Right lobe of liver (tissue), 6 donors: Measurements from ENCODE around the gene GHR. TPM values are rescaled to one million over a fixed set of nuclear protein-coding genes. Genes with fewer than 3 reads are reported as not detected.
A peak's percentile ranks its signal among the peaks of the same experiment; 100 is the strongest.

Source experiments
- ATAC-seq, 4 donors: fragments of 200-7000 bp; cut with Tn5 transposase; one replicate each; pipeline ENCODE4 v1.9.1; 2020; ENCODE audit warnings: mild to moderate bottlenecking in 4 of 4, moderate library complexity in 4 of 4
- DNase-seq, 3 donors: peaks; one replicate each; pipeline ENCODE4 v3.0.0-alpha.2; 2020
- H3K27ac ChIP-seq, 3 donors: fragments of 200-600 bp; one replicate each; pipeline ENCODE4 v1.8.0; 2022
- H3K27me3 ChIP-seq, 2 donors: fragments of 200-600 bp; one replicate each; pipeline ENCODE4 v1.8.0; 2022
- H3K36me3 ChIP-seq, 4 donors: fragments of 200-600 bp; sonication (generic) in 1 of 4; one replicate each; pipeline versions ENCODE4 v1.5.1 to v1.8.0; 2017 to 2022; ENCODE audit warnings: control low read depth in 1 of 4
- H3K4me1 ChIP-seq, 4 donors: fragments of 200-600 bp; sonication (generic) in 1 of 4; one replicate each; pipeline versions ENCODE4 v1.5.1 to v1.8.0; 2017 to 2022; ENCODE audit warnings: control low read depth in 1 of 4
- H3K4me3 ChIP-seq, 3 donors: fragments of 200-600 bp; one replicate each; pipeline ENCODE4 v1.8.0; 2022
- H3K9me3 ChIP-seq, 4 donors: fragments of 200-600 bp; sonication (generic) in 1 of 4; one replicate each; pipeline versions ENCODE4 v1.5.1 to v1.8.0; 2017 to 2022; ENCODE audit warnings: control low read depth in 1 of 4
- CTCF ChIP-seq, 4 donors: fragments of 200-600 bp in 3 of 4; fragments of 450-650 bp in 1 of 4; IDR thresholded peaks; one replicate each; pipeline versions ENCODE4 v1.5.1 to v1.8.0; 2016 to 2022; ENCODE audit warnings: antibody characterized with exemption in 4 of 4, mild to moderate bottlenecking in 2 of 4
- POLR2A ChIP-seq: fragments of 450-650 bp; IDR thresholded peaks from one replicate; pipeline ENCODE4 v1.6.1; 2017; ENCODE audit warnings: antibody characterized with exemption, mild to moderate bottlenecking
- WGBS: methylation state at CpG from one replicate; pipeline ENCODE4 v1.1.6; 2018; ENCODE audit warnings: low coverage, low lambda C conversion rate; ENCODE audit not compliant: insufficient coverage; ENCODE audit errors: missing lambda C conversion rate; 5-methylcytosine and 5-hydroxymethylcytosine counted together
- intact Hi-C, 2 donors: fragments of 100-400 bp; cut with DNase I; formaldehyde crosslinking; loops; one replicate each; pipeline versions ENCODE4 v1.11.2 to v1.14.1; 2022
- total RNA-seq, 6 experiments: library from RNA; depleted of rRNA in 2 of 6; stranded (reverse); fragments of >200 nt in 2 of 6; fragmentation: NEBNext Ultra II Directional in 3 of 6; extraction: Animal tissue kit (Norgen Biotek cat#: 25700) in 3 of 6; gene quantifications; one replicate each; pipeline versions ENCODE4 v1.1.0 to v1.2.4, GENCODE V29; 2016 to 2023
- donor health status: DM: no; HTN: yes; CAD: no.
- donor health status: DM: no; HTN: no; CAD: no.
- donor health status: DM: no; HTN: no; CAD: no.
- donor health status: DM: no; HTN: yes; CAD: no.
- donor health status: DM: no; HTN: yes; CAD: no.

The GHR gene
- total RNA-seq, 6 experiments from 2014 or later = 25.9 to 90.7 (median 71.9) TPM

GRCh38 chr5:42436051-42436450 lies 12.8 kb downstream of the GHR start:
- H3K36me3 ChIP-seq = no peaks in the 10 kb centered on the region
- H3K27me3 ChIP-seq = no peaks in the 10 kb centered on the region
- H3K27ac ChIP-seq = no peak overlapping the region
- no peak for TF ChIP-seq POLR2A
- no peak for TF ChIP-seq CTCF (IDR thresholded peaks at IDR 0.05)
- peaks cover 0 to 12% (median 4%) of the 10 kb centered on the region in 4 donors for H3K4me1 ChIP-seq
- no peak overlapping the region for H3K4me3 ChIP-seq
- no peak for ATAC-seq
- no peaks in the 10 kb centered on the region for H3K9me3 ChIP-seq
- no peak for DNase-seq
- intact Hi-C loops = no loop called here

- intact Hi-C loops = no loop called here
- H3K9me3 ChIP-seq = no peaks in the 10 kb centered on the region
- ATAC-seq = peak in 2 of 4 donors; percentile 14 to 38
- H3K27ac ChIP-seq = no peak overlapping the region
- 53% methylated on average over 4 of the region's 5 CpGs for WGBS
- no peak for TF ChIP-seq POLR2A
- no peak for TF ChIP-seq CTCF (IDR thresholded peaks at IDR 0.05)
- no peaks in the 10 kb centered on the region for H3K27me3 ChIP-seq
- H3K36me3 ChIP-seq = no peaks in the 10 kb centered on the region
- no peaks in the 10 kb centered on the region for H3K4me1 ChIP-seq
- H3K4me3 ChIP-seq = no peak overlapping the region
- peak in 1 of 3 donors; percentile 20 for DNase-seq
Observed at GRCh38 chr5:42454216-42454995, 31.2 kb downstream of the GHR start.

- WGBS = 25% methylated on average over 1 of the region's 1 CpG
- Histone ChIP-seq H3K4me3 (no peak overlapping the region), H3K27ac (peak overlapping the region in 2 of 3 donors; percentile 18 to 39), H3K36me3 (no peaks in the 10 kb centered on the region), H3K9me3 (no peaks in the 10 kb centered on the region), H3K27me3 (no peaks in the 10 kb centered on the region), H3K4me1 (peaks cover 0 to 26% (median 3%) of the 10 kb centered on the region in 4 donors)
- ATAC-seq = peak; percentile 59 to 69 (median 68)
- TF ChIP-seq POLR2A (no peak), CTCF (IDR thresholded peaks at IDR 0.05) (no peak)
- DNase-seq = no peak
- intact Hi-C loops = no loop called here
Observed at GRCh38 chr5:42461033-42461432, 37.8 kb downstream of the GHR start.

- ATAC-seq (peak; percentile 72 to 86 (median 81)), DNase-seq (no peak)
- no peak for TF ChIP-seq POLR2A
- TF ChIP-seq CTCF (IDR thresholded peaks at IDR 0.05) = no peak
Observed at GRCh38 chr5:42461507-42461906, 38.3 kb downstream of the GHR start.

More at GRCh38 chr5:42461507-42461906, 38.3 kb downstream of the GHR start:
- H3K4me3 ChIP-seq = no peak overlapping the region
- H3K36me3 ChIP-seq = no peaks in the 10 kb centered on the region
- peak overlapping the region in 2 of 3 donors; percentile 18 to 39 for H3K27ac ChIP-seq
- intact Hi-C loops = no loop called here
- WGBS = 36% methylated on average over 1 of the region's 1 CpG
- H3K27me3 ChIP-seq = no peaks in the 10 kb centered on the region
- H3K9me3 ChIP-seq = no peaks in the 10 kb centered on the region
- peaks cover 0 to 26% (median 3%) of the 10 kb centered on the region in 4 donors for H3K4me1 ChIP-seq
